H1 (cell line): ENCODE measurements around the gene ARSI.

Experiments
- BCL11A ChIP-seq, 2 experiments: IDR thresholded peaks; one replicate each; pipeline ENCODE4 v1.6.1; 2011; ENCODE audit warnings: low read depth in 2 of 2, low read length in 2 of 2, mild to moderate bottlenecking in 2 of 2
- BRCA1 ChIP-seq: IDR thresholded peaks from 2 replicates; pipeline ENCODE4 v1.6.1; 2012; ENCODE audit warnings: low read depth, low read length, improper control_type of control experiment
- EGR1 ChIP-seq: IDR thresholded peaks from 2 replicates; pipeline ENCODE4 v1.6.1; 2011; ENCODE audit warnings: low read depth, low read length, borderline replicate concordance
- EP300 ChIP-seq, 2 experiments: IDR thresholded peaks; 1 replicate in 1 of 2; 2 replicates in 1 of 2; pipeline ENCODE4 v1.6.1; 2011 to 2012; ENCODE audit warnings: low read depth in 2 of 2, low read length in 2 of 2, mild to moderate bottlenecking in 2 of 2, borderline replicate concordance in 1 of 2, inconsistent platforms in 1 of 2, moderate library complexity in 1 of 2
- EZH2 ChIP-seq: fragments of 200-600 bp; sonication (generic); IDR thresholded peaks from 2 replicates; pipeline ENCODE4 v1.7.1; 2012; ENCODE audit warnings: low read depth, mild to moderate bottlenecking, moderate library complexity, low read length, inconsistent platforms; ENCODE audit not compliant: severe bottlenecking
- POLR2A ChIP-seq, 2 experiments: IDR thresholded peaks; 1 replicate in 1 of 2; 2 replicates in 1 of 2; pipeline ENCODE4 v1.6.1; 2011; ENCODE audit warnings: low read depth in 2 of 2, low read length in 2 of 2, mild to moderate bottlenecking in 2 of 2; ENCODE audit errors: control extremely low read depth in 1 of 2
- RAD21 ChIP-seq, 2 experiments: IDR thresholded peaks in 1 of 2; conservative IDR thresholded peaks in 1 of 2; 2 replicates each; pipeline ENCODE4 v1.6.1; 2011; ENCODE audit warnings: low read depth in 2 of 2, low read length in 2 of 2, improper control_type of control experiment in 1 of 2, inconsistent platforms in 1 of 2, mild to moderate bottlenecking in 1 of 2, moderate library complexity in 1 of 2
- SRF ChIP-seq: IDR thresholded peaks from 2 replicates; pipeline ENCODE4 v1.6.1; 2011; ENCODE audit warnings: mild to moderate bottlenecking, low read depth, low read length, moderate library complexity
- TAF1 ChIP-seq: IDR thresholded peaks from 2 replicates; pipeline ENCODE4 v1.6.1; 2011; ENCODE audit warnings: mild to moderate bottlenecking, low read depth, low read length
- ZNF274 ChIP-seq: IDR thresholded peaks from 2 replicates; pipeline ENCODE4 v1.7.0; 2012; ENCODE audit warnings: low read length, borderline replicate concordance; ENCODE audit errors: extremely low read depth
- TF ChIP-seq, protein P1 (sequence below), 3 experiments: IDR thresholded peaks; 1 replicate in 2 of 3; 2 replicates in 1 of 3; pipeline versions ENCODE4 v1.5.1 to v1.6.1; 2011; ENCODE audit warnings: low read length in 3 of 3, mild to moderate bottlenecking in 3 of 3, inconsistent platforms in 2 of 3, low read depth in 1 of 3, moderate library complexity in 1 of 3; ENCODE audit not compliant: insufficient read depth in 1 of 3; ENCODE audit errors: control extremely low read depth in 1 of 3
- TF ChIP-seq, protein P2 (sequence below): IDR thresholded peaks from 2 replicates; pipeline ENCODE4 v1.6.1; 2011; ENCODE audit warnings: low read length, improper control_type of control experiment

- TF ChIP-seq, protein P1, sequence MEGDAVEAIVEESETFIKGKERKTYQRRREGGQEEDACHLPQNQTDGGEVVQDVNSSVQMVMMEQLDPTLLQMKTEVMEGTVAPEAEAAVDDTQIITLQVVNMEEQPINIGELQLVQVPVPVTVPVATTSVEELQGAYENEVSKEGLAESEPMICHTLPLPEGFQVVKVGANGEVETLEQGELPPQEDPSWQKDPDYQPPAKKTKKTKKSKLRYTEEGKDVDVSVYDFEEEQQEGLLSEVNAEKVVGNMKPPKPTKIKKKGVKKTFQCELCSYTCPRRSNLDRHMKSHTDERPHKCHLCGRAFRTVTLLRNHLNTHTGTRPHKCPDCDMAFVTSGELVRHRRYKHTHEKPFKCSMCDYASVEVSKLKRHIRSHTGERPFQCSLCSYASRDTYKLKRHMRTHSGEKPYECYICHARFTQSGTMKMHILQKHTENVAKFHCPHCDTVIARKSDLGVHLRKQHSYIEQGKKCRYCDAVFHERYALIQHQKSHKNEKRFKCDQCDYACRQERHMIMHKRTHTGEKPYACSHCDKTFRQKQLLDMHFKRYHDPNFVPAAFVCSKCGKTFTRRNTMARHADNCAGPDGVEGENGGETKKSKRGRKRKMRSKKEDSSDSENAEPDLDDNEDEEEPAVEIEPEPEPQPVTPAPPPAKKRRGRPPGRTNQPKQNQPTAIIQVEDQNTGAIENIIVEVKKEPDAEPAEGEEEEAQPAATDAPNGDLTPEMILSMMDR (IDR thresholded peaks at IDR 0.05; ENCODE audit: control extremely low read depth in 1 of 3, insufficient read depth in 1 of 3, low read depth in 1 of 3, low read length in 3 of 3): no peak
- TF ChIP-seq ZNF274: no peak
- TF ChIP-seq TAF1: no peak
- TF ChIP-seq BRCA1: no peak
- TF ChIP-seq EGR1: no peak
- TF ChIP-seq EP300 (IDR thresholded peaks at IDR 0.05; ENCODE audit: borderline replicate concordance in 1 of 2, low read depth in 2 of 2, low read length in 2 of 2): no peak
- no peak for TF ChIP-seq POLR2A (IDR thresholded peaks at IDR 0.05; ENCODE audit: control extremely low read depth in 1 of 2, low read depth in 2 of 2, low read length in 2 of 2)
- TF ChIP-seq, protein P2, sequence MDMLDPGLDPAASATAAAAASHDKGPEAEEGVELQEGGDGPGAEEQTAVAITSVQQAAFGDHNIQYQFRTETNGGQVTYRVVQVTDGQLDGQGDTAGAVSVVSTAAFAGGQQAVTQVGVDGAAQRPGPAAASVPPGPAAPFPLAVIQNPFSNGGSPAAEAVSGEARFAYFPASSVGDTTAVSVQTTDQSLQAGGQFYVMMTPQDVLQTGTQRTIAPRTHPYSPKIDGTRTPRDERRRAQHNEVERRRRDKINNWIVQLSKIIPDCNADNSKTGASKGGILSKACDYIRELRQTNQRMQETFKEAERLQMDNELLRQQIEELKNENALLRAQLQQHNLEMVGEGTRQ: no peak
- TF ChIP-seq EZH2: no peak
- TF ChIP-seq BCL11A (IDR thresholded peaks at IDR 0.05; ENCODE audit: low read depth in 2 of 2, low read length in 2 of 2): no peak
- no peak for TF ChIP-seq SRF
- no peak for TF ChIP-seq RAD21 (IDR thresholded peaks at IDR 0.05 in 1 of 2, conservative IDR thresholded peaks at IDR 0.05 in 1 of 2; ENCODE audit: low read depth in 2 of 2, low read length in 2 of 2)
These were observed 804 bp downstream of the ARSI start for GRCh38 chr5:150301901-150302300.
